GM21360 (cell line): ENCODE measurements around the gene RPS5.
A peak's percentile ranks its signal among the peaks of the same experiment; 100 is the strongest.

ENCODE experiments used
- ATAC-seq: cut with Tn5 transposase; IDR thresholded peaks from one replicate; pipeline ENCODE4 v1.9.1; 2021; ENCODE audit warnings: mild to moderate bottlenecking, moderate library complexity; ENCODE audit not compliant: unreplicated experiment

RPS5 gene

DNA sequence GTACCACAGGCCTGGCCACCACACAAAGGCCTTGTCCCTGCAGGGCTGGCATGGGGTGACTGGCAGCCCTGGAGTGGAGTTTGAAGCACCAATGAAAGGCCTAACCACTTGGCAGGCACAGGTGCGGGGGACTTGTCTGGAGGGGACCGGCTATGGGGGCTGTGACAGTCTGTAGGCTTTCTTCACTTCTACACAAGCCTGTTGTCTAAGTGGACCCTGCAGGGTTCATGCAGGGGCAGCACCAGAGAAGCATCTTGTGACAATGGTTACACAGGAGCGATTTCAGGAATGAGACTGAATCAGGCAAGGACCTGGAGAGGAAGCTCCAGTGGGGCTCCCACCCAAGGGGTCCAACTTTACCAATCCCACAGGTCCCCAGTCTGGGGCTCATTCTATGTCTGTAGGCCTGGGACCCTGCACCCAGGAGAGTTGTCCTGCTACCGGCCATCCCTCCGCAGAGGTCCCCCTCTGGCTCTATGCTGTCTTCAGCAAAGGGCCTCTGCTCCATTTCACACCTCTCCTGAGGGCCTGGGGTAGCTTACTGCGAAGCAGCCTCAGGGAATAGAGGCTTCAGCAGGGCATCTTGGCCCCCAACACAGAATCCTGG is 4.0 kb upstream of the RPS5 start:
- ATAC-seq: no peak

DNA sequence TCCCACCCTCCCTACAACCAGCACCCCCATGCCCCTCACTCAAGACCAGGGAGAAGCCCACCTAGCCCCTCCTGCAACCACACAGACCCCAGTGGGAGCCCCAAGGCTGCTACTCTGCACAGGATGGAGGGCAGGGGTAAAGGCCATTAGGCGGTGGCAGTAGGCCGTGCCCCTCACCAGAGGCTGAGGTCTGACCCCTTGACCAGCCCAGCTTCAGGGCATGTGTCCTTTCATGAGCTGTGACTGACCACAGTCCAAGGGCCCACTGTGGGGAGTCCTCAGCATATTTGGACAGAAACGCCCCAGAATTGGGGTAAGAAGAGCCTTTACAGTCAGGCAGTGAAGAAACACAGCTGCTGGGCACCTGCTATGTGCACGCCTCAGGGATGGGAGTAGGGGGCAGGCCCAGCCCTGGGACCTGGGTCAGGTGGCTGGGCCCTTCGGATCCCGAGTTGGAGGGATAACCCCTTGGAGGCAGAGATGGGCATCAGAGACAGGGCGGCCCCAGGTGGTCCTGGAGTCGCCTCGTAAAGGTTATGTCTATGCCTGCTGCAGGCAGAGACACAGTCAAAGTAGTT is 1.7 kb upstream of the RPS5 start:
- no peak for ATAC-seq

DNA sequence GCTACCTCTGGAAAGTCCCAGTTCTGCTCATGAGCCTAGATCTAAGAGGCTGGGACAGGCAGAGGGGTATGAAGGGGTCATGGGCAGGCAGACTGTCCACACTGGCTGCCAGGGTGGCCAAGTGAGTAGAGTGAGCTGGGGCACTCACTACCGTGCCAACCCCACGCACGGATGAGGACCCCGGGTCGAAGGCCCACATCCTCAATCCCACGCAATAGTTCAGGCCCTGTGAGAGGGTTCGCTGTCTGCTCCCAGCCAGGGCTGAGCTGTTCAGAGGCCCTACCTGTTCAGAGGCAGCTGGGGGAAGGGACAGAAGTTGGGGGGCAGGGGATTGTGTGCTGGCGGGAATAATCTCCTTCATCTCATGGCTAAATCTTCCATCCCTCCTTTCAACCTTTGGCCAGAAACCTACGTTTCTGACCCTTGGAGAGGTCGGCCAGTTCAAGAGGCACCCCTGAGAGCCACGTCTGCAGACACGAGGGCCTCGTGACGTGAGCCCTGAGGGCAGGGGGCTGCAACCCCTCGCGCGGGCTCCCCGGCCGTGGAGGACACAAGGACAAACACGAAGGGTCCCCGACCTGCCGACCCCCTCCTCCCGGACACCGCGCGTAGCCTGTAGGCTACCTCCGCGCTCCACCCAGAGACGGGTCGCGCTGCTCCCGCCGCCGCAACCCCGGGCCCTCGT is 1.0 kb upstream of the RPS5 start:
- peak; percentile 2 for ATAC-seq

DNA sequence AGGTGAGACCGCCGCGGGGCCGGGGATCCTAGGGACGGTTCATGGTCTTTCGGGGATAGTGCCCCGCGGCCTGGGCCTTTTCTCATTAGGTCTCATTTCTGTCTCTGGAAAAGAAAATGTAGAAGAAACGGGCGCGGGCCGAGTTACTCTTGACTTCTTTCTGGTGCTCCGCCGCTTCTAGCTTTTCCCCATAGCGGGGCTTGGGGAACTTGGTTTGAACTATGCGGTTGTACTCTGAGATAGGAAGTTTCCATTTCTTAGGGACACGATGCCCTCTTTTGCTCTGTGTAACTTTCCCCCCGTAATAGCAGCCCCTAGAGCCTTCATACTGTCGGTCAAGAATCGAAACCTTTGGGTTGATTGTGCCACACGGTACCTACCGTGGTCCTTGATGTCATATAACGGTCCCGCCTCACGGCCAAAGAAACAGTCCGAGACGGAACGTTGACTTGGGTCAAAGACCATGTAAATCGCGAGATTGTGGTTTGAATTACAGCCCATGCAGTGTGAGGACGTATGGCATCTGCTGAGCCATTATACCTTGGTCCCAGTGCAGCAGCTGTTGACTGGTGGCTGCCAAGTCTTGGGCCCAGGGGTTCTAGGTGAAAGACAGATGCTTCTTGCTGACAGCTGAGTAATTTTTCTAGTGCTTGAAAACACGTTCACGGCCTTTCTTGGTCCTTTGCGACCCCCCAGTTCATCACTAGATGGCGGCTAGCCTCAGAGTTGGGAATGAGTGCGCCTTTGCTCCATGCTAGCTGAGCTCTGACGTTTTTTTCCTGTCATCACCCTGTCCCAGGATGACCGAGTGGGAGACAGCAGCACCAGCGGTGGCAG is 487 bp downstream of the RPS5 start:
- ATAC-seq: no peak

DNA sequence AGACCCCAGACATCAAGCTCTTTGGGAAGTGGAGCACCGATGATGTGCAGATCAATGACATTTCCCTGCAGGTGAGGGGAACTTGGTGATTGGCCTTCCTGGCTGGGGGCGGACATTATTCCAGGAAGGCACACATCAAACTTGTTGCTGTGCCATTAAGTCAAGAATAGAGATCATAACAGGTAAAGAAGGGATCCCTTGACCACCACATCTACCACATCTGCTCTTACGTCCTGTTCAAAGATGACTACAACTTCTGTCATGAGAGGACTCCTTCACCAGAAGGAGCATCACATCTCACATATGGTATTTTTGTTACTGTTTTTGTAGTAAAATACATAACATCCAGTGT is 1.1 kb downstream of the RPS5 start:
- no peak for ATAC-seq

DNA sequence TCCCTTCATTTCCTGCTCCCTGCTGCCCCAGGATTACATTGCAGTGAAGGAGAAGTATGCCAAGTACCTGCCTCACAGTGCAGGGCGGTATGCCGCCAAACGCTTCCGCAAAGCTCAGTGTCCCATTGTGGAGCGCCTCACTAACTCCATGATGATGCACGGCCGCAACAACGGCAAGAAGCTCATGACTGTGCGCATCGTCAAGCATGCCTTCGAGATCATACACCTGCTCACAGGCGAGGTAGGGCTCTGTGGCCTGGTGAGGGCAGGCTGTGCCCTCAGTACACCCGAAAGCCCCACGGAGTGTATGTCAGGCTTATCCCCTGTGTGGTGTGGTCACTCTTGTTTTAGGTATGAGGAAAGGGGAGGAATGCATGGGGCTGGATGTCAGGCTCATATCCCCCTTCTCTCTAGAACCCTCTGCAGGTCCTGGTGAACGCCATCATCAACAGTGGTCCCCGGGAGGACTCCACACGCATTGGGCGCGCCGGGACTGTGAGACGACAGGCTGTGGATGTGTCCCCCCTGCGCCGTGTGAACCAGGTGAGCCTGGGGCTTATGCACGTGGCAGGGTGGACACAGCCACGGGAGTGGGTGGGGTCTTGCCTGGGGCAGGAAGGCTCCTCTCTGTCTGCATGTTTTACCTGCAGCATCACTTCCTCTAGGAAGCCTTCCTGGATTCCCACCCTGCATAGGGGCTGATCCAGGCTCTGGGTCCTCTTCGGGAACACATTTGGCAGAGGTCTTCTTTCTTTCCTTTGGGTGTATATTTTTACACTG is 6.1 kb downstream of the RPS5 start:
- ATAC-seq: no peak

DNA sequence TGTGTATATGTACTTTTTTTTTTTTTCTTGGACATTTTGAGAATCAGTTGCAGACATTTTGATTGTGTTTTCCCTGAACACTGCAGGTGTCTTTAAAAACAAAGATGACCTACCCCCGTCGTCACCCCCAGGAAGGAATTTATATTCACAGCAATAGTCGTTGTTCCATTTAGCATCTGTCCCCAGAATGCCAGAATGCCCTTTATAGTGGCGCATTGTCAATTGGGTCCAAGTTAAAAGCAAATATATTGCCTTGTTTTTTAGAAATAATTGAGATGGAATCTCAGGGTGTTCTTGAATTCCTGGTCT is 6.6 kb downstream of the RPS5 start:
- ATAC-seq: no peak

DNA sequence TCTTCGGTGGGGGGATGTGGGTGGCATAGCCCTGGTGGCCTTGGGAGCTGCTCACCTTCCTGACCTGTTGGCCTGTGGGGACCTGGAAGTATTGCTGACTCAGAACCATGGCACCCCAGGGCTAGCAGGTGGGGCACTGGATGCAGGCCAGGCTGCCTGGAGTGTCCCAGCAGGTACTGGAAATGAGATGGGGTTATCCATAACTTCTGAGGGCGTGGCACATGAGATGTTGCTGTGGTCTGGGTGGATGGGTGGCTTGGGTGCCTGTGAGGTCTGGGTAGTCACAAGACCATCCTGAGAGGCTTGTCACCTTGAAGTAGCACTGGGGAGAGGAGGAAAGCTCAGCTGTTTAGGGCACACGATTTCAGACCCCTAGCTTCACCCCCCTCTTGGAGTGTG is 7.8 kb downstream of the RPS5 start:
- no peak for ATAC-seq

DNA sequence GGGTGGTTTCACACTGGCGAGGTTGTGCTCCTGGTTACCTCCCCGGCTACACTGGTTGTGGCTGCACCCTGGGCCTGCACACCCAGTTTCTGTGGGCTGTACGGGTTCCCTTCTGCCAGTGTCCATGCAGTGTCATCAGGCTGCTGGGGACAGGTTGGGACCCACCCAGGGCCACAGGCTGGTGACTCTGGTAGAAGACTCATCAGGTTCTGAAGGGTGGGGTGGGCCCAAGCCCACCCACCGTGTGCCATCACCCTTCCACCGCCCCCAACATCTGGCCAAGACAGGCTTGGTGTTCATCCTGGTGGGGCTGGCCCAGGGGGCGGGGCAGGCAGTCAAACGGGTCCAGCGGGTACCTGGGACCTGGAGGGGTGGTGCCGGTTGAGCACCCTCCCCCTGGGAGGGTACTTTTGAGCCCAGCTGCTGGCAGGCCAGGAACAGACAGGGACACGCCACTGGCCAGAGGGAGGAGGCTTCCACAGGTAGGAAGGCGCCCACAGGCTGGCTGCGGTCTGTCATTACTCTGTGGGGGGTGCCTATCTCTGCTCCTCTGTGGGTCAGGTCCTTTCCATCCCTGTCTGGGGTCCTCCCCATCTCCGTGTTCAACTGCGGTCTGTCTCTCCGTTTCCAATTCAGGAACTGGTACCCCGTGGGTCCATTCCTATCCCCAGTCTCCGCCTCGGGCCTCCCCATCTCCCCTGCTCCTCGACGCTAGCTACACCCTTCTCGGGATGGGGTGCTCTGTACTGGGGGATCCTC is 8.3 kb downstream of the RPS5 start, which contains the start of gene RNF225:
TSS of gene RNF225 (plus strand) at position 437 of the 759 bp plus-strand sequence. CDS start 434 bp downstream, outside the sequence.
- no peak for ATAC-seq

DNA sequence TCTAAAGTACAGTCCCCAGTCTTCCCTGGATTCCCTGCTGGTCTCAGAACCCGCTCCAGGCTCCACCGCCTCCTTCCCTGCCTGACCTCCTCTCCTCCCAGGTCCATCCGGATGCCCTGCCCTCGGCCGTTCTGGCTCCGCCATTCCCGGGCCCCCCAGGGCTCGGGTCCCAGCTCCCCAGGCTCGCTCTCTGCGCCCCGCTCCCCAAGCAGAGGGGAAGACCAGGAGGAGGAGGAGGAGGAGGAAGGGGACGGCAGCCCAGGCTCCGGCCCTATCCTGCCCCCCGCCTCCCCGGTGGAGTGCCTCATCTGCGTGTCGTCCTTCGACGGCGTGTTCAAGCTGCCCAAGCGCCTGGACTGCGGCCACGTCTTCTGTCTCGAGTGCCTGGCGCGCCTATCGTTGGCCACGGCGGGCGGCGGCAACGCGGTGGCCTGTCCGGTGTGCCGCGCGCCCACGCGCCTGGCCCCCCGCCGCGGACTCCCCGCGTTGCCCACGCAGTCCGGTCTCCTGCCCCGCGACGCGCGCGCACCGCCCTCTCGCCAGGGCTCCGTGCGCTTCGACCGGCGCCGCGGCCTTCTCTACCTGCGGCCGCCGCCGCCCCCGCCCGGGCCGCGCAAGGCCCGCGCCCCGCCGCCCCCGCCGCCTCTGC is 9.0 kb downstream of the RPS5 start:
- no peak for ATAC-seq

DNA sequence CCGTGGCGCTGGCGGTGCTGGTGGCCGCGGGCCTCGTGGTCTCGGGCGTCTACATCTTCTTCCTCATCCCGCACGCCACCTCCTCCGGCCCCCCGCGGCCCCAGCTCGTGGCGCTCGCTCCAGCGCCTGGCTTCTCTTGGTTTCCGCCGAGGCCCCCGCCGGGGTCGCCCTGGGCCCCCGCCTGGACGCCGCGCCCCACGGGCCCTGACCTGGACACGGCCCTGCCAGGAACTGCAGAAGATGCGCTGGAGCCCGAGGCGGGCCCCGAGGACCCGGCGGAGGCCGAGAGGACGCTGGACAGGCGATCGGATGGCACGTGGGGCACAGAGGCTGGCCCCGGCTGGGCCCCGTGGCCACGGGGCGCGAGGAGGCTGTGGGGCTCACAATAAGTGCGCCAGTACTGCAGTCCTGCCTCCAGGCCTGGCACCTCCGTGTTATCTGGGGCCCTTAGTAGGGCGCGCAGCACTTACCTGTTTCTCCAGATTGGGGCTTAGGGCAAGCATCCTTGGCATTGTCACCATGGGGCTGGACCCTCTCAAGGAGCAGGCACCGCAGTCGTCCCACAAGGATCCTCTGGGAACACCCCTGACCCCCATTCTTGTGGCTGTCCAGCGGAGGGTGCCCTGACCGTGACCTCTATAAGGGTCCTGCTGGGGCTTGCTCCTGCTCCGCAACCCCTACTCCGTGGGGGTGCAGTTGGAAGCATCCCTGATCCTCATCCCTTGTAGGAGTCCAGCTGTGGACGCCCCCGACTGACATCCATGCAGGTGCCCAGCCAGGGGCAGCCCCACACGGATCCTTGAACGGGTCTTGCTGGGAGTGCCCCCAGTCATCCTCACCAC is 9.8 kb downstream of the RPS5 start:
- ATAC-seq: no peak

DNA sequence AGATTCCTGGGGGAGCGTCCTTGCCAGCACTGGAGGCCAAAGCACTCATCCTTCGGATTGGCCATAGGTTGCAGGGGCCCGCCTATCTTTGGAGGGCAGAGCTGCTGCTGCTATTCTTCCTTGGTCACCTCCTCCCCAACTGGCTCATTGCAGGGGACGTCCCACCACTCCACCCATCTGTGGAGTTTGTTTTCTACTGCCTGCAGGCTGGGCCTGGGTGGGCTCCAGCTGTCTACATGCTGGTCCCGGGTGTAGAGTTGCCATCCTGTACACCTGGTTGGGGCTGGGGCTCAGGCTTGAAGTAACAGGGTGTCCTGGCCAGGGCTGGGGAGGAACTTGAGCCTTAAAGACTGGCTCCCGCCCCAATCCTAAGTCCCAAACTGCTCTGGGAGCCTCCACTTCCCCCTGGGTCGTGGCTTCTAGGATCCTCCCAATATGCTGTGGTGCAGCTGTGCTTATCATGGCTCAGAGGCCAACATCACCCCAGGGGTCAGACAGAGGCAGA is 10.5 kb downstream of the RPS5 start:
- ATAC-seq: no peak

DNA sequence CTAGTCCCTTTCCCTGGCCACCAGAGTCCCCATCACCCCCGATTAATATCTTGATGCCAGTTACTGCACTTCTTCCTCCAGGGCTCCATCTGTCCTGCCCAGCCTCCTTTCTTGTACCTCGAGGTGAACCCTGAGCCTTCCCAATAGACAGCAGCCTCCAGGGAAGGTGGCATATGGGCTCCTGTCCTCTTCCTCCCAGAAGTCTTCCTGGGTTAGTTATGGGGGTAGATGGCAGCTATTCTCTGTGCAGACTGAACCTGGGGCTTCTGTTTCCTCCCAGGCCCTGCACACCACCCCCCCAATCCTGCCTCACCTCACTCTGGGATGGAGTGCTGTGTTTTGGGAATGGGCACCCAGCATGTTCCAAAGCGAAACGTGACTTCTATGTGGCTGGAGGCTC is 11.0 kb downstream of the RPS5 start:
- ATAC-seq: no peak

DNA sequence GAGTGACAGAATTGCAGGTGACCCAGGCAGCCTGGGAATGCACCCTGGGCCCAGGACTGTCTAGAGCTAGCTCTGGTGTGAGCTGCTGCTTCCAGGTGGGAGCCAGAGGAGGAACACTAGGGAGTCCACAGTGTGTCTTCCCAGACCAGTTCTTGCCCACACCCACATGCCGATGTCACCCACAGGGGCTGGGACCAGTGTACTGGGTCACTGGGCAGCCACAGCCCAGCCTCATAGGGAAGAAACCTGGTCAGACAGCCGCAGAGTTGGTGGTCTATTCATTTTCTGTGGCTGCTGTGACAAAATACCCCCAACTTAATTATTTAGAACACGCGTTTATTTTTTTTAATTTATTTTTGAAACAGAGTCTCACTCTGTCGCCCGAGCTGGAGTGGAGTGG is 11.5 kb downstream of the RPS5 start:
- no peak for ATAC-seq

DNA sequence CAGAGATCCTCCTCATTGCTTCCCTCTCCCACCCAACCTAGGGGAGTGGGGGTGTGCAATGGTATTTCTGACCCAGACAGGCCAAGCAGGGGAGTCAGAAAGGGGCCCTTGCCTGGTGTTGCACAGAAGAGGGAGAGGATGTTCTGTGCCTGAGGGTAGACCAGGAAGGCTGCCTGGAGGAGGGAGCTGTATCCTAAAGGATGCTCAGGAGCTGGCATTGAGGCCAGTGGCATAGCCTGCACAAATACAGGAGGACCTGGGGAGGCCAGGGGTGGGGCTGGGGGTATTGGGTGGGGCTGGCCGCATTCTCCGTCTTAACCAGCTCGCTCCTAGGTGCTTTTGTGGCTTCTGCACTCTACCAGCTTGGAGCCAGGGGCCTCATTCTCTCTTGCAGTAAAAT is 12.8 kb downstream of the RPS5 start:
- no peak for ATAC-seq

DNA sequence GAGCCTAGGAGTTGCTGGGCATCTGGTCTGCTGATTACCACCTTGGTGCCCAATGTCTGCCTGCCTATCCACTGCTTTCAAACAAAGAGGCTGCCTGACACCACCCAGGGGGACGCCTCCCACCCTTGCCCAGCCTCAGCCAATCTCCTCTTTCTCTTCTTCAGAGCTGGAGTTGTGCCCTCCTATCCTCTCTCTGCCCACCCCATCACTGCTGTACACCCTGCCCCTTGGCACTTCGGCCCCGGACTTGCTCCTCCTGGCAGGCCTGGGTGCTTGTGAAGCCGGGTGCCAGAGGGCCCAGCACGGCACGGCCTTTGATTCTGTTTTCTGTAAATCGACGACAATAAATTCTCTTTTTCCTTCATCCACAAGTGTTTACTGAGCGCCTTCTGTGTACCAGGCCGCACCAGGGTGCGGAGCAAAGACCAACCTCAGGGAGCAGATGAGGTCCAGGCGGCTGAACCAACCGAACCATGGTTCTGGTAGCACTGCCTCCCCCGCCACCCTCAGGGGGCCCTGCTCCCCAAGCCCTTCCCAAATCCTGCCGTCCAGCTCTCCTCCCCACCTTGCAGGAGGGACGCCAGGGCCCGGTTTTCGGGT is 13.3 kb downstream of the RPS5 start:
- ATAC-seq: no peak

DNA sequence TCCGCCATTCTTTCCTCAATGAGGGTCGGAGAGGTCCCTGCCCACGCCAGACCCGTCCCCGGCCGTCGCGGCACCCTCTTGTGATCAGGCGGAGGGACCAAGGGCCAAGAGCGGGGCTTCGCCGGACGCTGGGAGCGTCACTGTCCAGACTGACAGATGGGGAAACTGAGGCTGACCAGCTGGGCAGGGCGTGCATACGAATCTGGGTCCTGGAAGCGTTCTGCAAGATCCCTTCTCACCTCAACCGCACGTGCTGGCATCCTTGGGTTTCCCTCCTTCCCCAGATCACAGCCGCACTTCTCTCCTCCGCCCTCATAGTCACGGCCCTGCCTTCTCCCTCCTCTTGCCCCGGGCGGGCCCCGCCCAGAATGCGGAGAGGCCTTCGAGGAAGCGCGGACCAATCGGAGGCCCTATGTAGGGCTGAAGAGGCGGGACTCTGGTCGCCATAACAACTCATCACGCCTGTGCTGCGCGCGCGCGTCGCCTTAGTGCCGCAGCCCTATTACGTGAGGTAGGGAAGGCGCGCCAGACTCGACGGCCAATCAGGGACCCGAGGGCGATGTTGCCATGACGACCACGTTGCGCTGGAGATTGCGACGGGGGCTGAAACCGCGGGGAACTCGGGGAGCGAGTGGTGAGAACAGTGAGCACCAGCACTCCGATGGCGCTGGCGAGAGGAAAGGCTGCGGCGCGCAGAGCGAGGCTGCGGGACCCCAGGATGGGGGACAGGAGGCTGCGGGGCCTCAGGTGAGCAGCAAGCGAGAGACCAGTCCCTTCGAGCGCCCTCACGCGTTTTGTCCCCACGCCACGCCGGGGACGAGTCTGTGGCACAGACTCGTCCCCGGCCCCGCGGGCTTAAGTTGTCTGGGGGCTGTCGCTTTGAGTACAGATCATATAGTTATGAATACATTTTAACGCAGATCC is 14.1 kb downstream of the RPS5 start:
- ATAC-seq: peak; percentile 97
